ENCODE data around the gene PSKH1.

- TF ChIP-seq POLR2A (IDR thresholded peaks at IDR 0.05) (no peak), EP300 (IDR thresholded peaks at IDR 0.05) (no peak), CTCF (IDR thresholded peaks at IDR 0.05) (no peak), POLR2AphosphoS5 (IDR thresholded peaks at IDR 0.05) (no peak)
Observed at GRCh38 chr16:67953641-67954375, 60.8 kb downstream of the PSKH1 start.
